ENCODE measurements around the gene GET4.
"Not testable (repeated sequence)": the region's sequence is repeated elsewhere in the genome, so short reads cannot be mapped to it uniquely, and the experiment has no call there.

GET4 gene

GRCh38 chr7:845731-846130 lies 30.6 kb upstream of the GET4 start:
- DNase-seq, result no peak

DNA sequence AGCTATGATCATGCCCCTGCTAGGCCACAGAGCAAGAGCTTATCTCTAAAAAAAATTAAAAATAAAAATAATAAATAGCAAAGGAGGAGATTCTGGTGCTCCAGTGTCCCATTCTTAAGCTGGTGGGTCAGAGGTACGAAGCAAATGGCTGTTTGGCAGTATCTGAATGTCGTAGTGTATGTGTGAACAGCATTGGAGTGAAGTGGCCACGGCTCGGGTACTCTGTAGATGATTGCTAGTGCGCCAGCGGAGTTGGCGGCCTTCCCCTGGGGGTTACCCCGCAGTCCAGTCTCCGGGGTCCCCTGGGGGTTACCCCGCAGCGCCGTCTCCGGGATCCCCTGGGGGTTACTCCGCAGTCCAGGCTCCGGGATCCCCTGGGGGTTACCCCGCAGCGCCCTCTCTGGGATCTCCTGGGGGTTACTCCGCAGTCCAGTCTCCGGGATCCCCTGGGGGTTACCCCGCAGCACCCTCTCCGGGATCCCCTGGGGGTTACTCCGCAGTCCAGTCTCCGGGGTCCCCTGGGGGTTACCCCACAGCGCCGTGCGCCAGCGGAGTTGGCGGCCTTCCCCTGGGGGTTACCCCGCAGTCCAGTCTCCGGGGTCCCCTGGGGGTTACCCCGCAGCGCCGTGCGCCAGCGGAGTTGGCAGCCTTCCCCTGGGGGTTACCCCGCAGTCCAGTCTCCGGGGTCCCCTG lies 29.2 kb upstream of the GET4 start:
- DNase-seq, result not testable (repeated sequence)

GRCh38 chr7:847728-848127 lies 28.6 kb upstream of the GET4 start:
- DNase-seq, result not testable (repeated sequence)

GRCh38 chr7:849145-849544 lies 27.2 kb upstream of the GET4 start:
- DNase-seq, result no peak

DNA sequence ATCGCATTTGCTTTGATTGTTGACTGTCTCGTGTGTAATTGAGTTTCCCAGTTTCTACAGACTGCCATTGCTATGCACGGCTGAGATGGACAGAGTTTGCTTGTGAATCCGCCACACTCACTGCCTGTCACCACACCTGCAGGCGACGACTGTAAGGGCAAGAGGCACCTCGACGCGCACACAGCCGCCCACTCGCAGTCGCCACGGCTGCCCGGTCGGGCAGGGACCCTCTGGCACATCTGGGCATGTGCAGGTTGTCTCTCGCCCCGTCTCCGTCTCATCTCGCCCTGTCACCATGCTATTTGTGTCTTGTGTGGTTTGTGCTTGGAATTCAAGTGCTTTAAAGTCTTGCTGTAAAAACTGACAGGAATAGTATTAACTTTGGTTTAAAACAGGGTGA lies 26.6 kb upstream of the GET4 start:
- DNase-seq, result no peak

GRCh38 chr7:851204-851603 lies 25.1 kb upstream of the GET4 start:
- no peak for DNase-seq

GRCh38 chr7:853366-854117 lies 22.8 kb upstream of the GET4 start:
- no peak for DNase-seq

- no peak for DNase-seq
Observed at GRCh38 chr7:854118-854775, 22.1 kb upstream of the GET4 start.

- DNase-seq, result no peak
Observed at GRCh38 chr7:855686-856369, 20.5 kb upstream of the GET4 start.

GRCh38 chr7:856444-857095 lies 19.8 kb upstream of the GET4 start:
- DNase-seq, result no peak

DNA sequence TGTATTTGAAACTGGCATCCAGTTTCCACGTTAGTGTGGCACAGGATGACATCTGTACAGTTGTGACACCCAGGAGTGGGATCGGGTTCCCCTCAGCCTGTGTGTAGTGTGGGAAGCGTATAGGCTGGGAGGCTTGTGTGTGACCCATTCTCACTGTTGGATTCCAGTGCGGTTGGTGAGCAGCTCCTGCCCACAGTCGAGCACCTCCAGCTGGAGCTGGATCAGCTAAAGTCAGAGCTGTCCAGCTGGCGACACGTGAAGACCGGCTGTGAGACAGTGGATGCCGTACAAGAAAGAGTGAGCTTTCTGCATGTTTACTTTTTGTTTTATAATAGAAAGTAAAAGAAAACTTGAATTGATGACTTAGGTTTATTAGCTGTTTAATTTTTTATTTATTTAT lies 18.7 kb upstream of the GET4 start:
- DNase-seq, result no peak

DNA sequence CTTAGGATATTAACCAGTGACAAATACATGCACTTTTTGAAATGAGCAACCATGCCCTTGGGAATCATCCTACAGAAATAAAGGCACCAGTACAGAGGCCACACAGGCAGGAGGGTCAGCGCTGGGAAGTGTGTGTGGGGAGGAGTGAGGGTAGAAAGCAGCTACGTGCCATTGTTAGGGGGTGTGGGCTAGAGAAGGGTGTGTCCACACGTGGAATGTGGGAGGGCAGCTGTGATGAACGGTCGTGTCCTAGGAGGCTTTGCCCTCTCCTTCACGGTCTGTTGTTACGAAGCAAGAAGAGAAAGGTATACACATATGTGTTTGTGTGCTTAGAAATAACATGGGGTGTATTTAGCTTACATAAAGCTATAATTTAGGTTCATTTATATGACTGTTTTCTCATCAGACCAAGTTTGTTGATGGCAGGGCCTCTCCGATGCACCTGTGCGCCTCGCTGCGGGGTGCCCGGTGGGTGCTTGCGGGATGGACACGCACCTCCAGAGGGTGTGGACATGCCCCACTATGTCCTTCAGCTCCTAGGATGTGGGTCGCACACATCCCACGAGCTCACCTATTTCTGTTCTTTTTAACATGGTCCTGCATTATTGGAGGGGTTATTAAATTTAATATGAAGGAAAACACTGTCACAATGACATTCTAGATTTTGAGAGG lies 16.9 kb upstream of the GET4 start:
- DNase-seq, result no peak

DNA sequence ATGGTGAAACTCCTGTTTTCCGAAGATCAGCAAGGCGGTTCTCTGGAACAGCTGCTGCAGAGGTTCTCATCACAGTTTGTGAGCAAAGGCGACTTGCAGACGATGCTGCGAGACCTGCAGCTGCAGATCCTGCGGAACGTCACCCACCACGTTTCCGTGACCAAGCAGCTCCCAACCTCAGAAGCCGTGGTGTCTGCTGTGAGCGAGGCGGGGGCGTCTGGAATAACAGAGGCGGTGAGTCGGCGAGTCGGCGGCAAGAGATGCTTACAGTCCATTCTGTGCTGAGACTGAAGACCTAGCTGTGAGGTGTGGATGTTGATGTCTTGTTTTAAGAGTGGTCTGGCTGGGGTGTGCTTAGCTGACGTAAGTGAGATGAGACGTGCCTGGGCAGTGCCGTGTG lies 16.2 kb upstream of the GET4 start:
- DNase-seq, result no peak

- no peak for DNase-seq
Observed at GRCh38 chr7:861222-861621, 15.1 kb upstream of the GET4 start.

- DNase-seq, result no peak
Observed at GRCh38 chr7:862157-862556, 14.2 kb upstream of the GET4 start.

DNA sequence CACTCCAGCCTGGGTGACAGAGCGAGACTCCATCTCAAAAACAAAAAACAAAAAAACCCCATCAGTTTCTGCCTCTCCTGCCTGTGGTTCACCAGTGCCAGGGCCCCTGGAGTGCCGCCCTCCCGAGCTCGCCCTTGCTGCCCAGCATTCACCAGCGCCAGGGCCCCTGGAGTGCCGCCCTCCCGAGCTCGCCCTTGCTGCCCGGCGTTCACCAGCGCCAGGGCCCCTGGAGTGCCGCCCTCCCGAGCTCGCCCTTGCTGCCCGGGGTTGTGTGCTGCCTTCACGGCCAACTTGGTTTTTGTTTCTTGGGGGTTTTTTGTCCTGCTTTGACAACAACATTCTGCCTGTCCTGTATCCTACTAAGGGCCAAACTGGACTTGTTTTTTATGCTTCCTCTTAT lies 13.2 kb upstream of the GET4 start:
- DNase-seq, result no peak

DNA sequence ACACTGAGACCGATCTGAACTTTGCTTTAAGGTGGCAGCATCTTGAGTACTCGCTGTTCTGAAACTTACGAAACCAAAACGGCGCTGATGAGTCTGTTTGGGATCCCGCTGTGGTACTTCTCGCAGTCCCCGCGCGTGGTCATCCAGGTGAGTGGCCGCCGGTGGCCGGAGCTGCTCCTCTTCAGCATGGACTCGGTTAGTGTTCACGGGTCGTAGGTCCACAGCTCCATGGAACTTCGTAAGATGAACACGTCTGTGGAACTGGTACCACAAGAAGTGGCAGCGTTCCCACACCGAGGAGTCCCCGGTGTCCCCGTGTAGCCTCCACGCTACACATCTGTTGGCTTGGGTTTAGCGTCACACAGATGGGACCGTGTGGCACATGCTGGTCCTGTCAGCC lies 10.4 kb upstream of the GET4 start:
- DNase-seq, result no peak

DNA sequence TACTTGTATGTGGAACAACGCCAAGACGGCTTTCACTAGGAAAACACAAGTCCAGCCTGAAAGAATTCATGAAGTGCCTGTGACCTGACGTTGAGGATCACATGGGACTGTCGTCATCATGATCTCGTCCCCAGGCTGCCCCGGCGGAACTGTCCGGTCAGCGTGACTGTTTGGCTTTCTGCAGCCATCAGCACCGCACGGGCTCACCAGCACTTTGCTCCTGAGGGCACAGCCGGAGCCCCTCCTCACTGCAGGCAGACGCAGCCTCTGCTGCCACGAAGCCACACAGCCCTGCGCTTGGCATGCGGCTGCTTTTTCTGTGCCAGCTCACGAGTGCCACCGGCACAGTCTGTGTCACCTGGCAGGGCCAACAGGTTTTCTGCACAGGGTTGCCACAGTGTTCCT lies 9.4 kb upstream of the GET4 start:
- DNase-seq, result no peak

- no peak for DNase-seq
Observed at GRCh38 chr7:867406-868188, 8.8 kb upstream of the GET4 start.

GRCh38 chr7:868189-868486 lies 8.2 kb upstream of the GET4 start:
- DNase-seq, result no peak

GRCh38 chr7:869348-869747 lies 7.0 kb upstream of the GET4 start:
- DNase-seq, result no peak
